ENCODE results near the gene PNMA8B.
"Not testable (repeated sequence)": the region's sequence is repeated elsewhere in the genome, so short reads cannot be mapped to it uniquely, and the experiment has no call there.

PNMA8B gene

GRCh38 chr19:46514589-46515289 is 19.1 kb upstream of the PNMA8B start:
- DNase-seq (ENCODE audit: low spot score) = no peak

GRCh38 chr19:46513461-46514236 is 18.0 kb upstream of the PNMA8B start:
- DNase-seq (ENCODE audit: low spot score) = peak; percentile 94

- DNase-seq (ENCODE audit: low spot score) = no peak
Measured at GRCh38 chr19:46511237-46511636, 15.6 kb upstream of the PNMA8B start.

- DNase-seq (ENCODE audit: low spot score) = no peak
Measured at GRCh38 chr19:46508206-46508605, 12.5 kb upstream of the PNMA8B start.

GRCh38 chr19:46503848-46504453 is 8.3 kb upstream of the PNMA8B start:
- DNase-seq (ENCODE audit: low spot score) = no peak

GRCh38 chr19:46502891-46503290 is 7.2 kb upstream of the PNMA8B start:
- DNase-seq (ENCODE audit: low spot score) = no peak

GRCh38 chr19:46499692-46500091 is 4.0 kb upstream of the PNMA8B start:
- no peak for DNase-seq (ENCODE audit: low spot score)

GRCh38 chr19:46497773-46498172 is 2.1 kb upstream of the PNMA8B start:
- DNase-seq (ENCODE audit: low spot score) = no peak

- DNase-seq (ENCODE audit: low spot score) = not testable (repeated sequence)
Measured at GRCh38 chr19:46496886-46497285, 1.2 kb upstream of the PNMA8B start.

GRCh38 chr19:46496304-46496703 is 637 bp upstream of the PNMA8B start:
- DNase-seq (ENCODE audit: low spot score) = no peak

GRCh38 chr19:46494941-46495785 is 504 bp downstream of the PNMA8B start:
- DNase-seq (ENCODE audit: low spot score) = no peak

- DNase-seq (ENCODE audit: low spot score) = no peak
Measured at GRCh38 chr19:46494146-46494940, 1.3 kb downstream of the PNMA8B start.

GRCh38 chr19:46493236-46494145 is 2.2 kb downstream of the PNMA8B start:
- peak; percentile 74 for DNase-seq (ENCODE audit: low spot score)

GRCh38 chr19:46492841-46493235 is 2.8 kb downstream of the PNMA8B start:
- no peak for DNase-seq (ENCODE audit: low spot score)

- no peak for DNase-seq (ENCODE audit: low spot score)
Measured at GRCh38 chr19:46491975-46492682, 3.5 kb downstream of the PNMA8B start.

GRCh38 chr19:46490774-46491173 is 4.9 kb downstream of the PNMA8B start:
- DNase-seq (ENCODE audit: low spot score) = no peak

GRCh38 chr19:46489445-46490272 is 6.0 kb downstream of the PNMA8B start:
- DNase-seq (ENCODE audit: low spot score) = peak; percentile 62

- no peak for DNase-seq (ENCODE audit: low spot score)
Measured at GRCh38 chr19:46488551-46488950, 7.1 kb downstream of the PNMA8B start.
